ENCODE data around the gene DBP.
"Not testable (repeated sequence)": the region's sequence is repeated elsewhere in the genome, so short reads cannot be mapped to it uniquely, and the experiment has no call there.

Gene DBP

GRCh38 chr19:48665786-48666185, 28.6 kb upstream of the DBP start:
- DNase-seq = no peak

DNA sequence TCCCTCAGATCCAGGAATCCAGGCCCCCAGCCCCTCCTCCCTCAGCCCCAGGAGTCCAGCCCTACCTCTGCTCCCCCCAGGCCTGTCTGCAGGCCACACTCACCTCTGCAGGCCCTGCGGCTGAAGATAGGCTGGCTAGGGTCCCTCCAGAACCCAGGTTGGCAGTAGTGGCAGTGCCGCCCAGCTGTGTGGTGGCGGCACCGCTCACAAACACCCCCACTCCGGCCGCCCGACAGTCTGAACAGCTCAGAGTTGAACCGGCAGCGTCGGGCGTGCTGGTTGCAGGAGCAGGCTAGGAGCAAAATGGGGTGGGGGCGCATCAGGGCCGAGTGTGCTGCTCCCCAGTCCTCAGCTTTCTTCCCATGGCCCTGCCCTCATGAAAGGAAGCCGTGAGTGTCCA, 27.3 kb upstream of the DBP start:
- no peak for DNase-seq

- DNase-seq = no peak
Observed at GRCh38 chr19:48663667-48664066, 26.5 kb upstream of the DBP start.

GRCh38 chr19:48661711-48662090, 24.5 kb upstream of the DBP start:
- DNase-seq = no peak

DNA sequence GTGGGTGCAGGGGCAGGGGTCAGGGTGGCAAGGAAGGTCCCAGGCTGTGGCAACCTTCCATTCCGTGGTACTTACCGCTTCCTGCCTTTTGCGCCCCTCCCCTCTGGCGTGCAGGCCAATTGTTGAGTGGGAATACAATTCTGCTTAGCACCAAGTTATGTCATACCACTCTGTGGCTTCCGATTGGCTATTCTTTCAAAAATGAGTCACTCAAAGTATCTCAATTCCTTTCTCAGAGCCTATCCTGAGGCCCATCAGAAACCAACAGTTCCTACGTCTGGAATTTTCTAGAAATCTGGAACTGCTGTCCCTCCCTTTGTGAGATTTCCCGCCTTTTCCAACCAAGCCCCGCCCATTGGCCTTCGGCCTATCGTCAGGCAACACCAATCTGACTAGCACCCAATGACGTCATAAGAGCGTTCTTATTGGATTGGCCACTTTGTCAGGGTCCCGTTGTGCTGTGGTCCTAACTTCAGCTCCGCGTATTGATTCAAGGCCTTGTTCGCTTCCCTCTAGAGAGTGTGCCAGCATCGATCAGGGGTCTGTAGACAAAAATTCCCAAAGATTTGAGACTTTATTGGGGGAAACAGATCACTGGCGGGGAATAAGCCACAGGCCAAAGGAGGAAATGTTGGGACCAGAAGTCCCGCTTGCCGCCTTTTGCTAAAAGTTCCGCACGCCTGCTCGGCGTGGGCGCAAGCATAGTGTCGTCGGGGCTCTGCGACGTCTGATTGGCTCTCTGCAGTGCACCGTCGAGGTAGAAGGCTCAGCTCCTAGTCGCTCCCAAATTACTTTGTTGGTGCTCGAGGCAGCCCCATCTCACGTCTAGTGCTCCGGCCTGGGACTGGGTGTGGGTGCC, 23.9 kb upstream of the DBP start:
- peak; percentile 91 for DNase-seq

GRCh38 chr19:48659768-48660167, 22.6 kb upstream of the DBP start:
- no peak for DNase-seq

- DNase-seq = no peak
Observed at GRCh38 chr19:48658483-48658882, 21.3 kb upstream of the DBP start.

- DNase-seq = not testable (repeated sequence)
Observed at GRCh38 chr19:48657828-48658227, 20.6 kb upstream of the DBP start.

DNA sequence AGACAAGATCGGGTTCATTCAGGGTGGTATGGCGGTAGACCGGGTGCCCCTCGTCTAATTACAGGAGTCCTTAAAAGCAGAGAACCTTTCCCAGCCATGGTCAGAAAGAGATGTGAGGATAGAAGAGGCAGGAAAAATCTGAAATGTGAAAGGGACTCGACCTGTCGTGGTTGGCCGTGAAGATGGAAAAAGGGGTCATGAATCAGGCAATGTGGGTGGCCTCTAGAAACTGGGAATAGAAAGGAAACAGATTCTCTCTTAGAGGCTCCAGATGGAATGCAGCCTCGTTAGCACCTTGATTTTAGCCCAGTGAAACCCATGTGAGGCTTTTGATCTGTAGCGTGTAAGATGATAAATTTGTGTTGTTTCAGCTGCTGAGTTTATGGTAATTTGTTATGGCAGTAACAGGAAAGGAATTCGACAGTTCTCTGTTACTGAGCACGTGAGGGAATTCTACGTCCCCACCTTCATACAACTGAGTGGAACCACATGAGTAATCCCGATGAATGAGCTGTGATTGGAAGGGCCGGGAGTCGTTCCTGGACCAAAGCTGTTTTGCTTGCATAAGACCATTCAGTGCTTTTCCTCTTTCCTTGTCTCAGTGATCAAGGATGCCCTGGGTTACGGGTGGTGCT, 19.8 kb upstream of the DBP start:
- no peak for DNase-seq

GRCh38 chr19:48654299-48655059, 17.3 kb upstream of the DBP start:
- DNase-seq = no peak

DNA sequence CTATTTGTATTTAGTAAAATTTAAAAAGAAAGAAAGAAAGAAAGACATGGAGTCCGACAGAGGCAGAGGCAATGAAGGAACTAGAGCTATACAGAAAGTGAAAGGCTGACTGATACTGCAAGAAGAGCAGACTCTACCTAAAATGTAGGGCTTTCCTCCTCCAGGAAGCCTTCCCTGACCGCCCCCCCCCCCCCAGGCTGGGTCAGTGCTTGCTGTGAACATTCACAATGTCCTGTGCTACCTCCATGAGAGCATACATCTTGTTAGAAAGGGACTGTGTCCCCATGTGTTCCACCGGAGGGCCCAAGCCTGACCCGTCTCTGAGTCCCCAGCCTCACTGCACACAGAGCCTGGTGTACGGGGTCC, 14.5 kb upstream of the DBP start:
- DNase-seq = no peak

DNA sequence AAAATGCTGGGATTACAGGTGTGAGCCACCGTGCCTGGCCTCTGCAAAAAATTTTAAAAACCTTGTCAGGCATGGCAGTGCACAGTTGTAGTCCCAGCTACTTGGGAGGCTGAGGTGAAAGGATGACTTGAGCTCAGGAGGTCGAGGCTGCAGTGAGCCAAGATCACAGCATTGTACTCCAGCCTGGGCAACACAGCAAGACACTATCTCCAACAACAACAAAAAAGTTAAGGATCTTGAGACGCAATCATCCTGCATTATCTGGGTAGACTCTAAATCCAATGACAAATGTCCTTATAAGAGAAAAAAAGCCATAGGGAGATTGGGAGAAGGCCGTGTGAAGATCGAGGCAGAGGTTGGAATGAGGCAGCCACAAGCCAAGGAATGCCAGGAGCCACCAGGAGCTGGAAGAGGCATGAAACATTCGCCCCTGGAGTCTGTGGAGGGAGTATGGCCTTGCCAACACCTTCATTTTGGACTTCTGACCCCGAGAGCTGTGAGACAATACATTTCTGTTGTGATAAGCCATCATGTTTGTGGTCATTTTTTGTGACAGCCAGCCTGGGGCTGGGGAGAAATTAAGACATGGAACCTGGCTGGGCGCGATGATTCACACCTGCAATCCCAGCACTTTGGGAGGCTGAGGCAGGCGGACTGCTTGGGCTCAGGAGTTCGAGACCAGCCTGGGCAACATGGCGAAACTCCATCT, 13.9 kb upstream of the DBP start:
- DNase-seq = no peak

DNA sequence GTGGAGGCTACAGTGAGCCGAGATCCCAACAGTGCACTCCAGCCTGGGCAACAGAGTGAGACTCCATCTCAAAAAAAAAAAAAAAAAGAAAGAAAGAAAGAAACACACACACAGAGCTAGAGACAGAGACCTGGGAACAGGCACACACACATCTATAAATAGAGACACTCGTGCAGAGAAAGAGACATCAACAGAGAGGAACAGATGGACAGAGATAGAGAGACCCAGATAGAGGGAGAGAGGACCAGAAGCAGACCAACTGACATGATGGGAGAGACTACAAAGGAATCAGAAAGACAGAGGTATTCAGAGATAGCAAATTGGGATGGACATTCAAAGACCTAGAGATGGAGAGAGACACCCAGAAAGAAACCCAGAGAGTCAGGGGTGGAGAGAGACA, 11.0 kb upstream of the DBP start:
- no peak for DNase-seq

GRCh38 chr19:48646722-48647216, 9.6 kb upstream of the DBP start:
- DNase-seq = no peak

- DNase-seq = peak; percentile 95
Observed at GRCh38 chr19:48646001-48646721, 9.0 kb upstream of the DBP start, which contains the start of gene CA11. Gene CA11 (minus strand): TSS chr19:48646187. CDS start chr19:48645632, 555 bp downstream.

GRCh38 chr19:48645620-48646000, 8.4 kb upstream of the DBP start:
- DNase-seq = no peak

- DNase-seq = peak; percentile 83
Observed at GRCh38 chr19:48644839-48645619, 7.8 kb upstream of the DBP start.

- DNase-seq = no peak
Observed at GRCh38 chr19:48644355-48644754, 7.2 kb upstream of the DBP start.

DNA sequence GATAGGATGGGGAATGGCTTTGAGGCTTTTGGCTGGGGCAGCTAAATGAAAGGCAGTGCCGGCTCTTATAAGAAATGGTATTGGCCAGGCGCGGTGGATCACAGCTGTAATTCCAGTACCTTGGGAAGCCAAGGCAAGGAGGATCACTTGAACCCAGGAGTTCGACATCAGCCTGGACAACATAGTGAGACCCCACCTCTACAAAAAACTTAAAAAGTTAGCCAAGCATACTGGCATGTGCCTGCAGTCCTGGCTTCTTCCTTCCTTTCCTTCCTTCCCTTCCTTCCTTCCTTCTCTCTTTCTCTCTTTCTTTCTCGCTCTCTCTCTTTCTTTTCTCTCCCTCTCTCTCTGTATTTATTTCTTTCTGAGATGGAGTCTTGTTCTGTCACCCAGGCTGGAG, 5.7 kb upstream of the DBP start:
- no peak for DNase-seq

- no peak for DNase-seq
Observed at GRCh38 chr19:48641850-48642249, 4.7 kb upstream of the DBP start.

Measured in CD4-positive, alpha-beta T cell treated with Interleukin-10 for 1 hour (primary cell).